ENCODE measurements around the gene LRRK1. TPM values are rescaled to one million over a fixed set of nuclear protein-coding genes. Genes with fewer than 3 reads are reported as not detected.

Gene LRRK1
- total RNA-seq, 1 experiment from 2014 or later, result 7.6 TPM

DNA sequence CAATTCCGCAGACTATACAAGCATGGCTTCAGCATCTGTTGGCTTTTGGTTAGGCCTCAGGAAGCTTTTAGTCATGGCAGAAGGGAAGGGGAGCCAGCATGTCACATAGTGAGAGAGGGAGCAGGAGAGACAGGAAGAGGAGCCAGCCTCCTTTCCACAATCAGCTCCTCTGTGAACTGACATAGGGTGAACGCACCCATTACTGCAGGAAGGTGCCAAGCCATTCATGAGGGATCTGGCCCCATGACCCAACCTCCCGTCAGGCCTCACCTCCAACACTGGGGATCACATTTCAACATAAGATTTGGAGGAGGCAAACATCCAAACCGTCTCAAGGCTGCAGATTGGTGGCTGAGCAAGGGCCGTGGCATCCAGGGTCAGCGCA is 106.3 kb downstream of the LRRK1 start (continued):
- TF ChIP-seq, protein P1, sequence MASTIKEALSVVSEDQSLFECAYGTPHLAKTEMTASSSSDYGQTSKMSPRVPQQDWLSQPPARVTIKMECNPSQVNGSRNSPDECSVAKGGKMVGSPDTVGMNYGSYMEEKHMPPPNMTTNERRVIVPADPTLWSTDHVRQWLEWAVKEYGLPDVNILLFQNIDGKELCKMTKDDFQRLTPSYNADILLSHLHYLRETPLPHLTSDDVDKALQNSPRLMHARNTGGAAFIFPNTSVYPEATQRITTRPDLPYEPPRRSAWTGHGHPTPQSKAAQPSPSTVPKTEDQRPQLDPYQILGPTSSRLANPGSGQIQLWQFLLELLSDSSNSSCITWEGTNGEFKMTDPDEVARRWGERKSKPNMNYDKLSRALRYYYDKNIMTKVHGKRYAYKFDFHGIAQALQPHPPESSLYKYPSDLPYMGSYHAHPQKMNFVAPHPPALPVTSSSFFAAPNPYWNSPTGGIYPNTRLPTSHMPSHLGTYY (CRISPR knock-in tag; IDR thresholded peaks at IDR 0.05), result no peak
- TF ChIP-seq NR2C2 (CRISPR knock-in tag; IDR thresholded peaks at IDR 0.05) (no peak), TEAD4 (CRISPR knock-in tag; IDR thresholded peaks at IDR 0.05) (no peak), AFF4 (CRISPR knock-in tag; IDR thresholded peaks at IDR 0.05; ENCODE audit: borderline replicate concordance) (no peak), ZBTB21 (CRISPR knock-in tag; IDR thresholded peaks at IDR 0.05; ENCODE audit: borderline replicate concordance) (no peak)

GRCh38 chr15:101025896-101026631 is 106.9 kb downstream of the LRRK1 start:
- H3K4me1 Mint-ChIP-seq, result peaks cover 9% of the 10 kb centered on the region
- no peaks in the 10 kb centered on the region; the same call in 1 of the 2 replicates for H3K27me3 Mint-ChIP-seq (ENCODE audit: low read depth)
- no peak overlapping the region for H3K27ac Mint-ChIP-seq
- CTCF ChIA-PET, result no interaction called here
- H3K9me3 Mint-ChIP-seq, result no peaks in the 10 kb centered on the region
- no peaks in the 10 kb centered on the region; the same call in 1 of the 2 replicates for H3K36me3 Mint-ChIP-seq
- ATAC-seq (no peak), DNase-seq (ENCODE audit: low spot score) (no peak)
- POLR2A ChIA-PET, result no interaction called here
- TF ChIP-seq ELF4 (CRISPR knock-in tag; IDR thresholded peaks at IDR 0.05; ENCODE audit: low read depth), result no peak
- H3K4me3 Mint-ChIP-seq, result no peak overlapping the region

DNA sequence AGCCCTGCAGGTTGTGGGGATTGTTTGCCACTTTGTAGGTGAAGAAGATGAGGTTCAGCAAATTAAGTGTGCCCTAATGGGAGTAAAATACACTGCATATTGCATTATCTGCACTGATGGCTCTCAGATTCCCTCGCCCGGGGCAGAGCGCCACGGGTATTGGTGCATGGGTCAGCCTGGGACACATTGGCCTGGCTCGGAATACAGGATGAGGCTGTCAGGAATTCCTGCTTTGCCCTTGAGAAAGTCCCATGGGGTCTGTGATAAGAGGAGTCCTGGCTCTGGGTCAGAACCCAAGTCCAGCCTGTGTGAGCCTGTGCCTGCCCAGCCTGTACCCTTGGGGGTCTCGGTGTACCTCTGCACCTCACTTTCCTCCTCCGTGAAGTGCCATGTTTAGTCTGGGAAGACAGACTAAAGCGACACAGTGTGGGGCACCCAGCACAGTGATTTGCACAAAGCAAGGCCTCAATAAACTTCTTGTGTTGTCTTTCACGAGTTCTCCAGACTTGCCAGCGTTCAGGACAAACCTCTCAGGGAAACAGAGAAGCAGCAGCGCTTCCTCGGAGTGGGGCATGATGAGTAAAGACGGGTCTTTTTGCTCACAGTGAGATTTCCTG is 107.6 kb downstream of the LRRK1 start:
- CTCF ChIA-PET, result interaction anchor here (1.7 kb wide), 1 partner anchor 19 kb away, joined by 5 read pairs; no protein-coding TSS in a partner anchor
- no peak overlapping the region for H3K4me3 Mint-ChIP-seq
- H3K27ac Mint-ChIP-seq, result no peak overlapping the region
- POLR2A ChIA-PET, result no interaction called here
- H3K27me3 Mint-ChIP-seq (ENCODE audit: low read depth), result no peaks in the 10 kb centered on the region; the same call in 1 of the 2 replicates
- ATAC-seq (no peak), DNase-seq (ENCODE audit: low spot score) (no peak)
- TF ChIP-seq TP53 (CRISPR knock-in tag; IDR thresholded peaks at IDR 0.05) (no peak), ELF4 (CRISPR knock-in tag; IDR thresholded peaks at IDR 0.05; ENCODE audit: low read depth) (no peak), SMAD3 (CRISPR knock-in tag; IDR thresholded peaks at IDR 0.05; ENCODE audit: borderline replicate concordance) (no peak), NFE2L1 (CRISPR knock-in tag; IDR thresholded peaks at IDR 0.05) (no peak), SMAD4 (CRISPR knock-in tag; IDR thresholded peaks at IDR 0.05) (no peak), ZNF671 (CRISPR knock-in tag; IDR thresholded peaks at IDR 0.05) (no peak), AFF4 (CRISPR knock-in tag; IDR thresholded peaks at IDR 0.05; ENCODE audit: borderline replicate concordance) (no peak), MAX (CRISPR knock-in tag; IDR thresholded peaks at IDR 0.05) (no peak), PRRX2 (CRISPR knock-in tag; IDR thresholded peaks at IDR 0.05) (no peak), RORB (CRISPR knock-in tag; IDR thresholded peaks at IDR 0.05) (no peak), ZNF317 (CRISPR knock-in tag; IDR thresholded peaks at IDR 0.05; ENCODE audit: borderline replicate concordance, low read depth) (no peak), ZNF263 (CRISPR knock-in tag; IDR thresholded peaks at IDR 0.05; ENCODE audit: low read depth) (no peak)
- TF ChIP-seq, protein P2, sequence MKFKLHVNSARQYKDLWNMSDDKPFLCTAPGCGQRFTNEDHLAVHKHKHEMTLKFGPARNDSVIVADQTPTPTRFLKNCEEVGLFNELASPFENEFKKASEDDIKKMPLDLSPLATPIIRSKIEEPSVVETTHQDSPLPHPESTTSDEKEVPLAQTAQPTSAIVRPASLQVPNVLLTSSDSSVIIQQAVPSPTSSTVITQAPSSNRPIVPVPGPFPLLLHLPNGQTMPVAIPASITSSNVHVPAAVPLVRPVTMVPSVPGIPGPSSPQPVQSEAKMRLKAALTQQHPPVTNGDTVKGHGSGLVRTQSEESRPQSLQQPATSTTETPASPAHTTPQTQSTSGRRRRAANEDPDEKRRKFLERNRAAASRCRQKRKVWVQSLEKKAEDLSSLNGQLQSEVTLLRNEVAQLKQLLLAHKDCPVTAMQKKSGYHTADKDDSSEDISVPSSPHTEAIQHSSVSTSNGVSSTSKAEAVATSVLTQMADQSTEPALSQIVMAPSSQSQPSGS (CRISPR knock-in tag; IDR thresholded peaks at IDR 0.05; ENCODE audit: borderline replicate concordance, low read depth), result no peak
- no peaks in the 10 kb centered on the region; the same call in 1 of the 2 replicates for H3K36me3 Mint-ChIP-seq
- no peaks in the 10 kb centered on the region for H3K9me3 Mint-ChIP-seq
- H3K4me1 Mint-ChIP-seq, result peaks cover 5% of the 10 kb centered on the region

Data from WTC11 (cell line).